HUES6 (cell line): ENCODE measurements around the gene CMTM4.

Source experiments
- H3K27ac ChIP-seq: 2 replicates; pipeline ENCODE4 v1.7.0; 2013; ENCODE audit warnings: low read depth, mild to moderate bottlenecking, low read length, inconsistent platforms
- H3K27me3 ChIP-seq: 2 replicates; pipeline ENCODE4 v1.6.1; 2013; ENCODE audit warnings: low read length; ENCODE audit not compliant: control insufficient read depth, insufficient read depth
- H3K36me3 ChIP-seq: 2 replicates; pipeline ENCODE4 v1.6.1; 2013; ENCODE audit warnings: low read length; ENCODE audit not compliant: control insufficient read depth, insufficient read depth
- H3K4me1 ChIP-seq: 2 replicates; pipeline ENCODE4 v1.6.1; 2013; ENCODE audit warnings: low read length; ENCODE audit not compliant: control insufficient read depth, insufficient read depth
- H3K4me3 ChIP-seq: 2 replicates; pipeline ENCODE4 v1.5.1; 2013; ENCODE audit warnings: low read depth, low read length
- H3K9ac ChIP-seq: one replicate; pipeline ENCODE4 v1.6.1; 2013; ENCODE audit warnings: mild to moderate bottlenecking, low read length
- H3K9me3 ChIP-seq: 2 replicates; pipeline ENCODE4 v1.6.1; 2013; ENCODE audit warnings: low read depth, low read length; ENCODE audit not compliant: control insufficient read depth, insufficient read depth

CMTM4 gene

DNA sequence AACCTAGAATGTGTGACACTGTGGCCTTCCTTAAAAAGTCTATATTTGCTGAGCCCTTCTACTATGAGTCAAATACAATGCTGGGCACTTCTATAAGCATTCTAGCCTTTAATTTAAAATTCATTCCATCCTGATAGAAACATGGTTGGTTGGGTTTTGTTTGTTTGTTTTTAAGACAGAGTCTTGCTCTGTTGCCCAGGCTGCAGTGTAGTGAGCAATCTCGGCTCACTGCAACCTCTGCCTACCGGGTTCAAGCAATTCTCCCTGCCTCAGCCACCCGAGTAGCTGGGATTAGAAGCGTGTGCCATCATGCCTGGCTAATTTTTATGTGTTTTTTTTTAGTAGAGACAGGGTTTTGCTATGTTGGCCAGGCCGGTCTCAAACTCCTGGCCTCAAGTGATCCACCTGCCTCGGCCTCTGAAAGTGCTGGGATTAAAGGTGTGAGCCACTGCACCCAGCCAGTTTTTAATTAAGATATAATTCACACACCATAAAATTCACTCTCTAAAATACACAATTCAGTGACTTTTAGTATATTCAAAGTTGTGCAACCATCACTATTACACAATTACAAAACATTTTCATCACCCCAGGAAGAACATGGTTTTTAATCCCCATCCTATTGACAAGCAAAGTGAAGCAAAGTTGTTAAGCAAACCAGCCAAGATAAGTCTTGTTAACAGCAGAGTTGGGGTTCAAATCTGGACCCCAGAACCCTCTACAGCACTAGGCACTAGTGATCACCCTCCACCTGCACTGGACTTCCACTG lies 42.8 kb downstream of the CMTM4 start:
- Histone ChIP-seq H3K27ac (no peak overlapping the region), H3K4me3 (no peak overlapping the region), H3K9me3 (no peaks in the 10 kb centered on the region), H3K27me3 (no peaks in the 10 kb centered on the region), H3K9ac (no peak overlapping the region), H3K4me1 (peaks cover 18% of the 10 kb centered on the region), H3K36me3 (no peaks in the 10 kb centered on the region)

GRCh38 chr16:66652661-66653360 lies 43.7 kb downstream of the CMTM4 start:
- no peak overlapping the region for H3K9ac ChIP-seq
- H3K4me1 ChIP-seq, result peaks cover 18% of the 10 kb centered on the region
- H3K36me3 ChIP-seq, result no peaks in the 10 kb centered on the region
- H3K9me3 ChIP-seq, result no peaks in the 10 kb centered on the region
- no peak overlapping the region for H3K27ac ChIP-seq
- no peak overlapping the region for H3K4me3 ChIP-seq
- no peaks in the 10 kb centered on the region for H3K27me3 ChIP-seq

DNA sequence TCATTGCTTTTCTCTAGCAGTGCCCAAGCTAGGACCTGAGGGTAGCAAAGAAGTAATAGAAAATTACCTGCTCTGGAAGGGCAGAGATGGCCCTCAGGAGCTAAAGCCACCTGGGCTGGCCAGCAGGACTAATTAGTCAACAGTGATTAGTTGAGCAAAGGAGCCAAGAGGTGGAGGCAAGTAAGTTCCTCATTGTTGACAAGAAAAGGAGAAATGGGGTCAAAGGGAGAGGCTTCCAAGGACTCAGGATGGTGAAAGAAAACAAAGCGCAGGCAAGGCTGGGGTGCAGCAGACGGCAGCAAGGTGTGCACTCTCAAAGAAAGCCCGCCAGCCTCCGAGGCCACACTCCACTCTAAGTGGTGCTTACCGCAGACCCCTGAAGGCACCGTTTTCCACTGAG lies 44.6 kb downstream of the CMTM4 start:
- H3K9me3 ChIP-seq, result no peaks in the 10 kb centered on the region
- no peak overlapping the region for H3K4me3 ChIP-seq

GRCh38 chr16:66651474-66651765 lies 45.1 kb downstream of the CMTM4 start:
- H3K27me3 ChIP-seq, result no peaks in the 10 kb centered on the region
- H3K27ac ChIP-seq, result no peak overlapping the region
- H3K9me3 ChIP-seq, result no peaks in the 10 kb centered on the region
- H3K9ac ChIP-seq, result no peak overlapping the region
- H3K4me1 ChIP-seq, result peaks cover 18% of the 10 kb centered on the region
- H3K4me3 ChIP-seq, result peak overlapping the region; percentile 38
- no peaks in the 10 kb centered on the region for H3K36me3 ChIP-seq

More for the DNA sequence above, 44.6 kb downstream of the CMTM4 start:
- Histone ChIP-seq H3K9ac (no peak overlapping the region), H3K27me3 (no peaks in the 10 kb centered on the region), H3K4me1 (peaks cover 18% of the 10 kb centered on the region), H3K27ac (no peak overlapping the region), H3K36me3 (no peaks in the 10 kb centered on the region)

GRCh38 chr16:66650707-66651473 lies 45.7 kb downstream of the CMTM4 start:
- Histone ChIP-seq H3K9ac (no peak overlapping the region), H3K27me3 (no peaks in the 10 kb centered on the region), H3K4me3 (peak overlapping the region; percentile 38), H3K4me1 (peaks cover 18% of the 10 kb centered on the region), H3K36me3 (no peaks in the 10 kb centered on the region), H3K27ac (no peak overlapping the region), H3K9me3 (no peaks in the 10 kb centered on the region)

- Histone ChIP-seq H3K9ac (no peak overlapping the region), H3K27me3 (no peaks in the 10 kb centered on the region), H3K36me3 (no peaks in the 10 kb centered on the region), H3K9me3 (no peaks in the 10 kb centered on the region), H3K4me3 (no peak overlapping the region), H3K4me1 (peaks cover 19% of the 10 kb centered on the region), H3K27ac (no peak overlapping the region)
Observed at GRCh38 chr16:66649636-66650205, 46.8 kb downstream of the CMTM4 start.

- H3K4me3 ChIP-seq, result no peak overlapping the region
- H3K9me3 ChIP-seq, result no peaks in the 10 kb centered on the region
- H3K9ac ChIP-seq, result no peak overlapping the region
- H3K4me1 ChIP-seq, result peaks cover 21% of the 10 kb centered on the region
- H3K36me3 ChIP-seq, result no peaks in the 10 kb centered on the region
- no peak overlapping the region for H3K27ac ChIP-seq
- H3K27me3 ChIP-seq, result no peaks in the 10 kb centered on the region
Observed at GRCh38 chr16:66649167-66649566, 47.4 kb downstream of the CMTM4 start.

- H3K36me3 ChIP-seq, result no peaks in the 10 kb centered on the region
- H3K27ac ChIP-seq, result no peak overlapping the region
- H3K27me3 ChIP-seq, result no peaks in the 10 kb centered on the region
- H3K4me3 ChIP-seq, result no peak overlapping the region
- peaks cover 21% of the 10 kb centered on the region for H3K4me1 ChIP-seq
- H3K9me3 ChIP-seq, result no peaks in the 10 kb centered on the region
- H3K9ac ChIP-seq, result no peak overlapping the region
Observed at GRCh38 chr16:66647866-66648265, 48.7 kb downstream of the CMTM4 start.

DNA sequence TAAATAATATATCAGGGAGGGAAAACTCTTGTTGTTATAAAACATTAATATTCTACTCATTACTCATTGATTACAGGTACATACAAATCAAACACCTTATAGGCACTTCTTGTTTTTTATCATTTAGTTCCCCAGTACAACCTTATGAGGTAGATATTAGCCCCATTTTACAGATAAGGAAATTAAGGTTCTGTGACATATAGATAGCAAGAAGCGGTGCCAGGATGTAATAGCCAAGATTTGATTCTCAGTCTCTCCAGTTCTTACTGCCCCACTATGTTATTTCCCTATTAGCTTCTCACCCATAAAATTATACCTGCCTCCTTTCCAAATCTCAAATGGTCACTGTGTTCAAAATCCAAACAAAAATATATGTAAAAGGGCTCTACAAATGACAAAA lies 55.2 kb downstream of the CMTM4 start:
- Histone ChIP-seq H3K9ac (no peak overlapping the region), H3K27ac (no peak overlapping the region), H3K4me1 (peaks cover 18% of the 10 kb centered on the region), H3K9me3 (no peaks in the 10 kb centered on the region), H3K27me3 (no peaks in the 10 kb centered on the region), H3K4me3 (no peak overlapping the region), H3K36me3 (no peaks in the 10 kb centered on the region)

GRCh38 chr16:66640724-66641314 lies 55.7 kb downstream of the CMTM4 start:
- H3K27ac ChIP-seq, result no peak overlapping the region
- no peak overlapping the region for H3K4me3 ChIP-seq
- no peaks in the 10 kb centered on the region for H3K27me3 ChIP-seq
- H3K4me1 ChIP-seq, result peaks cover 18% of the 10 kb centered on the region
- no peak overlapping the region for H3K9ac ChIP-seq
- 0 out of 2 replicates have a peak, but pooled peaks cover 2% of the 10 kb centered on the region for H3K36me3 ChIP-seq
- H3K9me3 ChIP-seq, result no peaks in the 10 kb centered on the region
